Esophagus muscularis mucosa (tissue), 4 donors: Measurements from ENCODE around the gene CMBL. TPM values are rescaled to one million over a fixed set of nuclear protein-coding genes. Genes with fewer than 3 reads are reported as not detected.

Source experiments
- DNase-seq: peaks from one replicate; pipeline ENCODE4 v3.0.0-alpha.2; 2017; ENCODE audit errors: extremely low spot score
- H3K27ac ChIP-seq, 4 donors: fragments of 200-600 bp; sonication (generic); replicated peaks in 1 of 4; 1 replicate in 3 of 4; 2 replicates in 1 of 4; pipeline ENCODE4 v1.5.1; 2016 to 2019; ENCODE audit warnings: mild to moderate bottlenecking in 1 of 4
- H3K27me3 ChIP-seq, 4 donors: fragments of 200-600 bp; sonication (generic); one replicate each; pipeline versions ENCODE4 v1.5.1 to v1.6.0; 2016 to 2019
- H3K36me3 ChIP-seq, 4 donors: fragments of 200-600 bp; sonication (generic); one replicate each; pipeline ENCODE4 v1.5.1; 2016 to 2019
- H3K4me1 ChIP-seq, 4 donors: fragments of 200-600 bp; sonication (generic); one replicate each; pipeline ENCODE4 v1.5.1; 2016 to 2019
- H3K4me3 ChIP-seq, 4 donors: fragments of 200-600 bp; sonication (generic); 1 replicate in 2 of 4; 2 replicates in 2 of 4; pipeline ENCODE4 v1.5.1; 2016 to 2019; ENCODE audit warnings: mild to moderate bottlenecking in 4 of 4, moderate library complexity in 1 of 4
- H3K9me3 ChIP-seq, 4 donors: fragments of 200-600 bp; sonication (generic); 1 replicate in 3 of 4; 2 replicates in 1 of 4; pipeline ENCODE4 v1.5.1; 2016 to 2019
- CTCF ChIP-seq, 3 experiments: fragments of 200-600 bp in 2 of 3; fragments of 450-650 bp in 1 of 3; sonication (generic) in 2 of 3; IDR thresholded peaks; one replicate each; pipeline ENCODE4 v1.5.1; 2017 to 2019; ENCODE audit warnings: antibody characterized with exemption in 3 of 3, mild to moderate bottlenecking in 2 of 3, moderate library complexity in 1 of 3
- EP300 ChIP-seq: sonication (generic); formaldehyde crosslinking; IDR thresholded peaks from one replicate; pipeline ENCODE4 v1.6.1; 2017; ENCODE audit warnings: antibody characterized with exemption
- POLR2A ChIP-seq: fragments of 450-650 bp; IDR thresholded peaks from one replicate; pipeline ENCODE4 v1.6.1; 2017; ENCODE audit warnings: antibody characterized with exemption, moderate library complexity, mild to moderate bottlenecking, low read depth
- POLR2AphosphoS5 ChIP-seq, 2 donors: sonication (generic); formaldehyde crosslinking; IDR thresholded peaks; one replicate each; pipeline ENCODE4 v1.6.1; 2017; ENCODE audit warnings: antibody characterized with exemption in 2 of 2
- WGBS: methylation state at CpG from one replicate; pipeline ENCODE4 v1.1.5; 2018; 5-methylcytosine and 5-hydroxymethylcytosine counted together
- intact Hi-C: fragments of 100-400 bp; cut with DNase I; formaldehyde crosslinking; loops from one replicate; pipeline ENCODE4 v1.15.1; 2023
- total RNA-seq, 4 donors: library from RNA; depleted of rRNA; stranded (reverse); fragments of >200 nt; gene quantifications; one replicate each; pipeline versions ENCODE4 v1.1.0 to v1.2.1, GENCODE V29; 2016

CMBL gene
- total RNA-seq, 4 donors from 2014 or later, result 3.8 to 7.8 (median 5.1) TPM

- H3K27ac ChIP-seq, result peak overlapping the region in 1 of 4 donors; percentile 8
- intact Hi-C loops, result no loop called here
- no peaks in the 10 kb centered on the region for H3K27me3 ChIP-seq
- no peaks in the 10 kb centered on the region for H3K36me3 ChIP-seq
- H3K9me3 ChIP-seq, result no peaks in the 10 kb centered on the region
- TF ChIP-seq POLR2AphosphoS5 (IDR thresholded peaks at IDR 0.05) (no peak), POLR2A (no peak), EP300 (no peak), CTCF (IDR thresholded peaks at IDR 0.05) (no peak)
- DNase-seq, result peak; percentile 89
- no peak overlapping the region for H3K4me3 ChIP-seq
- WGBS, result 93% methylated on average over 5 of the region's 5 CpGs
- peaks cover 46 to 55% (median 53%) of the 10 kb centered on the region in 4 donors for H3K4me1 ChIP-seq
Observed at GRCh38 chr5:10332301-10332700, 24.6 kb upstream of the CMBL start.

- Histone ChIP-seq H3K27me3 (no peaks in the 10 kb centered on the region), H3K9me3 (no peaks in the 10 kb centered on the region), H3K27ac (peak overlapping the region; percentile 54 to 65 (median 60)), H3K4me3 (no peak overlapping the region), H3K4me1 (peaks cover 46 to 55% (median 53%) of the 10 kb centered on the region in 4 donors), H3K36me3 (no peaks in the 10 kb centered on the region)
- DNase-seq, result no peak
- 54% methylated on average over 7 of the region's 7 CpGs for WGBS
- TF ChIP-seq POLR2AphosphoS5 (IDR thresholded peaks at IDR 0.05), result peak in 1 of 2 donors; percentile 76
- no peak for TF ChIP-seq EP300
- intact Hi-C loops, result no loop called here
Observed at GRCh38 chr5:10331341-10331796, 23.7 kb upstream of the CMBL start.

- H3K4me3 ChIP-seq, result no peak overlapping the region
- peaks cover 46 to 55% (median 53%) of the 10 kb centered on the region in 4 donors for H3K4me1 ChIP-seq
- DNase-seq, result no peak
- no peaks in the 10 kb centered on the region for H3K9me3 ChIP-seq
- no peaks in the 10 kb centered on the region for H3K27me3 ChIP-seq
- H3K36me3 ChIP-seq, result no peaks in the 10 kb centered on the region
- TF ChIP-seq POLR2AphosphoS5 (IDR thresholded peaks at IDR 0.05) (no peak), CTCF (IDR thresholded peaks at IDR 0.05) (no peak), EP300 (no peak), POLR2A (no peak)
- H3K27ac ChIP-seq, result peak overlapping the region; percentile 54 to 65 (median 60)
- intact Hi-C loops, result no loop called here
- 55% methylated on average over 10 of the region's 10 CpGs for WGBS
Observed at GRCh38 chr5:10330511-10331230, 23.0 kb upstream of the CMBL start.

GRCh38 chr5:10329820-10330481 lies 22.2 kb upstream of the CMBL start:
- WGBS, result 37% methylated on average over 7 of the region's 7 CpGs
- Histone ChIP-seq H3K36me3 (no peaks in the 10 kb centered on the region), H3K4me1 (peaks cover 47 to 55% (median 54%) of the 10 kb centered on the region in 4 donors), H3K4me3 (no peak overlapping the region), H3K9me3 (no peaks in the 10 kb centered on the region), H3K27me3 (no peaks in the 10 kb centered on the region), H3K27ac (peak overlapping the region; percentile 54 to 65 (median 60))
- intact Hi-C loops, result no loop called here
- no peak for TF ChIP-seq POLR2A
- no peak for TF ChIP-seq POLR2AphosphoS5 (IDR thresholded peaks at IDR 0.05)
- no peak for TF ChIP-seq CTCF (IDR thresholded peaks at IDR 0.05)
- TF ChIP-seq EP300, result no peak
- DNase-seq, result no peak

GRCh38 chr5:10329446-10329819 lies 21.7 kb upstream of the CMBL start:
- Histone ChIP-seq H3K4me3 (no peak overlapping the region), H3K36me3 (no peaks in the 10 kb centered on the region), H3K27ac (peak overlapping the region; percentile 26 to 65 (median 57)), H3K9me3 (no peaks in the 10 kb centered on the region), H3K27me3 (no peaks in the 10 kb centered on the region), H3K4me1 (peaks cover 52 to 61% (median 58%) of the 10 kb centered on the region in 4 donors)
- 40% methylated on average over 2 of the region's 2 CpGs for WGBS
- intact Hi-C loops, result no loop called here
- no peak for DNase-seq
- TF ChIP-seq EP300, result no peak
- TF ChIP-seq POLR2AphosphoS5 (IDR thresholded peaks at IDR 0.05), result no peak
- no peak for TF ChIP-seq POLR2A
- TF ChIP-seq CTCF (IDR thresholded peaks at IDR 0.05), result no peak
